GM18517 (cell line): ENCODE measurements around the gene ACSM4.
"Not testable (repeated sequence)": the region's sequence is repeated elsewhere in the genome, so short reads cannot be mapped to it uniquely, and the experiment has no call there.

Experiments
- ATAC-seq: cut with Tn5 transposase; IDR thresholded peaks from one replicate; pipeline ENCODE4 v1.9.1; 2021; ENCODE audit warnings: mild to moderate bottlenecking, moderate library complexity; ENCODE audit not compliant: unreplicated experiment

ACSM4 gene

GRCh38 chr12:7327918-7328317 is 24.0 kb downstream of the ACSM4 start:
- no peak for ATAC-seq

- ATAC-seq: not testable (repeated sequence)
These were observed 33.9 kb downstream of the ACSM4 start for GRCh38 chr12:7337790-7338189.

DNA sequence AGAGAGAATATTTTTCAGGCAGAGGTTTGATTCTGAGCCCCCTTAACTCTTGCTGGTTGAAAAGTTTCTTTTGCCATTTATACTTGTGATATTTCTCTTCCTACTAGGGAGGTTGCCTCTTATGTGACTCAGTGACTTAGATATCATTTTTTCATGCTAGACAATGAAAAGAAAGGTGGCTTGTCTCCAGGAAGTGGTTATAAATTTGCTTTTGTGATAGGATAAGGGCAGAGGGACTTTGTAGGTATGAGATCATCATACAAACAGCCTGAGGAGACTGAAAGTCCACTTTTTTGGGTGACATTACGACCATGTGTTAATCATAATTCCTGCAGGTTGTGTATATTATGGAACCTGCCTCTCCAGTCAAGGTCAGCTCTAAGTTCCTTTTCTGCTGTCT is 35.8 kb downstream of the ACSM4 start:
- ATAC-seq: no peak

GRCh38 chr12:7344833-7345606 is 41.1 kb downstream of the ACSM4 start:
- no peak for ATAC-seq

DNA sequence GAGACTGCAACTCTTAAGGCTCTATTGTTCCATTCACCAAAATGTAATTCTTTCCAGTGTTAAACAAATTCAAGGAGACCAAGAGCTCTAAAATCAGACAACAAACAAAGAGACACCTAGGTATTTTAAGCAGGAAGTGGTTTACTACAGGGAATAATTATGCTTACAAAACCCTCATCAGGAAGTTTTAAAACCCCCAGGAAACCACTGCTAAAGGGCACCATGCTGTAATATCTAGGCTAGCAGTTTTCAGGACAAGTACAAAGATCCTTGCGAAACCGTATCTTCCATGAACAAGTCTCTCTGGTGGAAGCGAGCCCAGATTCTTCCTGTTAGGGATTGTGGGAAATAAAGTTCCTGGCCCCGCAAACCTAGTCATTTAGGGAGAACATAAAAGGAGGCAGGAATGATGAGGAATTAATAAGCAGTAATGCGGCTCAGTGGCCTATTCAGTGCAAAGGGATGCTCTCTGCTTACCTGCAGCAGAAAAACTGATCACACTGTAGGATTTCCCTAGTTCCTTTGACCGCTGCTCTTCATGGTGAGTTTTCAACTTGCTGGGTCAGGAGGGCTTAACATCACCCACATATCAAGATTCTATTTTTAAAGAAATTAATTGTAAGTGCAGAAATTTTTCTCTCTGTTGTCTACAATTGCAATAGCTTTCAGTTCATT is 42.8 kb downstream of the ACSM4 start:
- ATAC-seq: no peak

DNA sequence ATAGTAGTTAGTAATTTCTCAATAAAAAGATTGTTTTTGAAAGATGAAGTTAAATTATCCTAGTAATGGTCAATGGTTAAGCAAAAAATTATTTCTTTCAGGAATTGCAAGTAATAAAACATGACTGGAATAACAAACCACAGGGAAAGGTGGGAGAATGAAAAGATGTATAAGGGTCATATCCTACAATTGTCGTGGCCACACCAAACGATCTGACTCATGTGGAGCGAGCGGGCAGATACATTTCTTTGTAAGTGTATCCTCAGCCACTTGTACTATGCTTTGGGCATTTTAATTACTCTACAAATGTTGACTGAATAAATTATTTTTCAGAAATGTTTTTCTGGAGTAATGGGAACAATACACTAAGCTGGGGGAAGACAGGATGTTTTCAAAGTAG is 45.5 kb downstream of the ACSM4 start:
- ATAC-seq: no peak

DNA sequence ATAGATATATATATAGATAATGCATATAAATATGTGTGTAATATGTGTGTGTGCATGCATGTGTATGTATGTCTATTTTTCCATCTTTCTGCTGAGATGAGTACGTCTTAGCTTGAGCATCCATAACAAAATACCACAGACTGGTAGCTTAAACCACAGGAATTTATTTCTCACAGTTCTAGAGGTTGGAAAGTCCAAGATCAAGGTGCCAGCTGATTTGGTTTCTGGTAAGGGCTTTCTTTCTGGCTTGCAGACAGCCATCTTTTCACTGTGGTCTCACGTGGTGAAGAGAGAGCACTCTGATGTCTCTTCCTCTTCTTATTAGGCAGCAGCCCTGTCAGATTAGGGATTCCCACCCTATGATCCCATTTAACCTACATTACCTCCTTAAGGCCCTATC is 47.3 kb downstream of the ACSM4 start:
- ATAC-seq: no peak

DNA sequence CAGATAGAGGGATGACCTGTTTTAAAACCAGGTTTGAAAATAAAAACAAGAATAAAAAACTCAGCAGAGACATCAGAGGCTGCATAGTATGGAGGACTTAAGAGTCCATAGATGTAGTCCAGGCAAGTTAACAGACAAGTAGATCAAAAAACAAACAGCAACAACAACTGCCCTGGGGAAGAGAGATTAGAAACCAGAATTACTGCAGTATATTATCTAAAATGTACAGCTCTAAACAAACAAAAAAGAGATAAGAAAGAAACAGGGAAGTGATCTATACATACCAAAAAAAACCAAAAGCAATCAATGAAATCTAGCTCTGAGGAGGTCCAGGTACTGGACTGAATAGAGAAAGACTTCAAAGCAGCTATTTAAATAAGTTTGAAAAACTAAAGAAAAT is 48.8 kb downstream of the ACSM4 start:
- ATAC-seq: no peak

GRCh38 chr12:7354529-7354928 is 50.7 kb downstream of the ACSM4 start:
- no peak for ATAC-seq

GRCh38 chr12:7361265-7361664 is 57.4 kb downstream of the ACSM4 start:
- no peak for ATAC-seq

- ATAC-seq: no peak
These were observed 58.9 kb downstream of the ACSM4 start for GRCh38 chr12:7362734-7363133.

- ATAC-seq: no peak
These were observed 65.4 kb downstream of the ACSM4 start for GRCh38 chr12:7369274-7369729.

DNA sequence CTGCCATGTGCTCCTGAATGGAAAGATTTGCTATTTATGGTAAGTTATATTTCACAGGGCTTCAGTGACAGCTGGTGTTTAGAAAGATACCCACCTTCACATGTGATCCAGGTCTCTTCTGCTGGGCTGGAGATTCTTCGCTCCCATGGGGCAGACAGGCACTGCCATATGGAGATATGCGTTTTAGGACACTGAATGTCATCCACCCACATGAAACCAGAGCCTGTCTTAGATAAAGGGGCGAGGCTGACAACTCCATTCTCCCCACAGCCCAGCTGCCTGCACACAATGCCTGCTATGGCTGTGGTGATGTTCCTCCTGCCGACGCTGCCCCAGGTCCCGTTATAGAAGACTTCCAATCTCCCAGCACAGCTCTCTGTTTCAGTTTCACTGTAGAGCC is 69.4 kb downstream of the ACSM4 start:
- no peak for ATAC-seq

DNA sequence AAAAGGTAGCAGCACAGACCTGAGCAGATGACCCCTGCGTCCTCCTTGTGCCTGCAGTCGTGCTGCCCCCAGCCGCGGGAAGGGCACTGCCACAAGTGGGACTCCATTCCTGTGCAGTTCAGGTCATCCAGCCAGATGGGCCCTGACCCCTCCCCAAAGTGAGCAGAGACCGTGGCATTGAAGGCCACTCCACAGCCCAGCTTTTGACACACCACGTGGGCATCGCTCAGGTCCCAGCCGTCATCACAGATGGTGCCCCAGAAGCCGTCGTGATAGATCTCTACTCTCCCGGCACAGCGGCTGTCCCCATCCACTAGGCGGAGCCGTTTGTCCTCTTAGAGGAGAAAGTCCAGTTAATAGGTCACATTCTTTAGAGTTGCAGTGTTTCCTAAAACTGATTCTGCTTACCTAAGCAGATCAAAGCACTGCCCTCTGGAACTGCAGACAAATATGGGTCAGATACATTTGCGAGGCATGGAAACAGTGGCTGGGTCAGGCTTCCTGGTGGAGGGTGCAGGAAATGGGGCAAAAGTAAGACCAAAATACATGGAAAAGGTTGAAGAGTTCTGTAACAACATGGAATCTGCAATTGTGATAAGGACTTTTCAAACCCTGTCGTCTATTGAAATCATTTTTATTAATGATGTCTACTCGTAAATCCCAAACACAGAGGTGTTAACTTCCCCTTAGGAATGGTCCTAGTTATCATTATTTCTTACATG is 70.7 kb downstream of the ACSM4 start:
- ATAC-seq: no peak

DNA sequence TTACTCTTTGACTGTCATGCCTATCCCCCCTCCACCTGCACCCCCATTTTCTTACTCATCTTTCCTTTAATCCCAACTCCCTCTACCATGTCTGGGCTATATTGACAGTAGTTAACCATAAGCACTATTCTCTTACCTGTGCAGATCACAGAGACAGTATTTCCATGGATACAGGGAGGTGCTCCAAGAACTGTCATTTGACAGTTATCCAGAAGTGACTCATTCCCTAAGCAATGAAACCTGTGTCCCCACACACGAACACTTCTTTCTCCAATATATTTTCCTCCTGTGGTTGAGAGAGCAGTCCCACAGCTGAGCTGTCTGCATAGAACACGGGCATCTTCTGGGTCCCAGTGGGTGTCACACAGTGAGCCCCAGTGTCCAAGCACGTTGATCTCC is 71.3 kb downstream of the ACSM4 start:
- no peak for ATAC-seq

DNA sequence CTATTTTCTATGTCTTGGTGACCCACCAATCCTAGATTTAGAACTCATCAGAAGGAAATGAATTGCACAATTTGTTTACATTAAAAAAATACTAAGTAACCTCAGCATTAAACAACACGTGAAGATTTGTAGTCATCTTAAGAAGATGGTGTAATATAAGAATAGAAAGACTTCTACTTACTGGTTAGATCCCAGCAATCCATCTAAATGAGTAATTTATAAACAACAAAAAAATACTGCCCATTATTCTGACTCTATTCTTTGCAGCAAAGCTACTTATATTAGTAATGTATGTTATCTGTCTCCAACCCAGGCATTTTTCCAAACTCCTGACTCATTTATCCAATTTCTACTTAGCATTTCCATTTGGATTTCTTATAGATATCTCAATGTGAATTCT is 72.3 kb downstream of the ACSM4 start:
- ATAC-seq: no peak
